Measurements from ENCODE around the gene DNAH2. TPM values are rescaled to one million over a fixed set of nuclear protein-coding genes. Genes with fewer than 3 reads are reported as not detected.

The DNAH2 gene
- total and polyA plus RNA-seq, 2 of the 13 experiments (the other 11 are each of a cell fraction or from before 2014, with no cell fraction given) = not detected

GRCh38 chr17:7687072-7687907, 30.3 kb upstream of the DNAH2 start, which contains the start of gene TP53 (continued):
- TF ChIP-seq ZBTB39 (CRISPR knock-in tag; IDR thresholded peaks at IDR 0.05) = 0 out of 2 replicates have a peak, but pooled peaks have one; percentile 21
- TF ChIP-seq EHMT2 (IDR thresholded peaks at IDR 0.05; ENCODE audit: borderline replicate concordance, low read depth, low read length) = no peak
- peak; percentile 15; the same call in 1 of the 2 replicates for TF ChIP-seq ZNF777 (CRISPR knock-in tag; IDR thresholded peaks at IDR 0.05)
- TF ChIP-seq GRHL1 (CRISPR knock-in tag; conservative IDR thresholded peaks at IDR 0.05) = no peak
- TF ChIP-seq SIN3B (IDR thresholded peaks at IDR 0.05; ENCODE audit: low read length) = no peak
- no peak for TF ChIP-seq ZSCAN12 (CRISPR knock-in tag; IDR thresholded peaks at IDR 0.05)
- no peak for TF ChIP-seq RFX1 (IDR thresholded peaks at IDR 0.05)
- TF ChIP-seq SKIL (CRISPR knock-in tag; IDR thresholded peaks at IDR 0.05; ENCODE audit: borderline replicate concordance) = no peak
- no peak for TF ChIP-seq FLYWCH1 (CRISPR knock-in tag; IDR thresholded peaks at IDR 0.05)
- no peak for TF ChIP-seq RFXAP (CRISPR knock-in tag; IDR thresholded peaks at IDR 0.05; ENCODE audit: borderline replicate concordance)
- TF ChIP-seq JARID2 (CRISPR knock-in tag; IDR thresholded peaks at IDR 0.05; ENCODE audit: insufficient replicate concordance) = no peak
- no peak for TF ChIP-seq ZNF549 (CRISPR knock-in tag; IDR thresholded peaks at IDR 0.05)
- TF ChIP-seq MATR3 (CRISPR knock-in tag; IDR thresholded peaks at IDR 0.05) = no peak
- TF ChIP-seq PATZ1 (CRISPR knock-in tag; IDR thresholded peaks at IDR 0.05) = no peak
- TF ChIP-seq NONO (IDR thresholded peaks at IDR 0.05) = no peak
- peak; percentile 67 for TF ChIP-seq NONO (CRISPR knock-in tag; conservative IDR thresholded peaks at IDR 0.05)
- no peak for TF ChIP-seq NFIC (IDR thresholded peaks at IDR 0.05; ENCODE audit: low read length)
- no peak for TF ChIP-seq RNF219 (CRISPR knock-in tag; IDR thresholded peaks at IDR 0.05)
- TF ChIP-seq DDIT3 (CRISPR knock-in tag; IDR thresholded peaks at IDR 0.05) = no peak
